Measurements from ENCODE around the gene SLC35F6. TPM values are rescaled to one million over a fixed set of nuclear protein-coding genes. Genes with fewer than 3 reads are reported as not detected.

The SLC35F6 gene
- total RNA-seq, 1 donor from 2014 or later = 49.3 TPM

DNA sequence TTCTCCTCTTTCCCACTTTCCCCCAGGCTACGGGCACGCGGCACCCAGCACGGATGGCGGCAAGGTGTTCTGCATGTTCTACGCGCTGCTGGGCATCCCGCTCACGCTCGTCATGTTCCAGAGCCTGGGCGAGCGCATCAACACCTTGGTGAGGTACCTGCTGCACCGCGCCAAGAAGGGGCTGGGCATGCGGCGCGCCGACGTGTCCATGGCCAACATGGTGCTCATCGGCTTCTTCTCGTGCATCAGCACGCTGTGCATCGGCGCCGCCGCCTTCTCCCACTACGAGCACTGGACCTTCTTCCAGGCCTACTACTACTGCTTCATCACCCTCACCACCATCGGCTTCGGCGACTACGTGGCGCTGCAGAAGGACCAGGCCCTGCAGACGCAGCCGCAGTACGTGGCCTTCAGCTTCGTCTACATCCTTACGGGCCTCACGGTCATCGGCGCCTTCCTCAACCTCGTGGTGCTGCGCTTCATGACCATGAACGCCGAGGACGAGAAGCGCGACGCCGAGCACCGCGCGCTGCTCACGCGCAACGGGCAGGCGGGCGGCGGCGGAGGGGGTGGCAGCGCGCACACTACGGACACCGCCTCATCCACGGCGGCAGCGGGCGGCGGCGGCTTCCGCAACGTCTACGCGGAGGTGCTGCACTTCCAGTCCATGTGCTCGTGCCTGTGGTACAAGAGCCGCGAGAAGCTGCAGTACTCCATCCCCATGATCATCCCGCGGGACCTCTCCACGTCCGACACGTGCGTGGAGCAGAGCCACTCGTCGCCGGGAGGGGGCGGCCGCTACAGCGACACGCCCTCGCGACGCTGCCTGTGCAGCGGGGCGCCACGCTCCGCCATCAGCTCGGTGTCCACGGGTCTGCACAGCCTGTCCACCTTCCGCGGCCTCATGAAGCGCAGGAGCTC is 36.2 kb upstream of the SLC35F6 start:
- Histone ChIP-seq H3K36me3 (no peaks in the 10 kb centered on the region), H3K4me1 (peaks cover 24% of the 10 kb centered on the region), H3K4me3 (no peak overlapping the region), H3K27ac (no peak overlapping the region), H3K9me3 (no peaks in the 10 kb centered on the region), H3K27me3 (ENCODE audit: low read depth) (peaks cover 16% of the 10 kb centered on the region)
- ATAC-seq (no peak), DNase-seq (no peak)
- intact Hi-C loops (cut with DNase I) = no loop called here
- TF ChIP-seq, protein P1, sequence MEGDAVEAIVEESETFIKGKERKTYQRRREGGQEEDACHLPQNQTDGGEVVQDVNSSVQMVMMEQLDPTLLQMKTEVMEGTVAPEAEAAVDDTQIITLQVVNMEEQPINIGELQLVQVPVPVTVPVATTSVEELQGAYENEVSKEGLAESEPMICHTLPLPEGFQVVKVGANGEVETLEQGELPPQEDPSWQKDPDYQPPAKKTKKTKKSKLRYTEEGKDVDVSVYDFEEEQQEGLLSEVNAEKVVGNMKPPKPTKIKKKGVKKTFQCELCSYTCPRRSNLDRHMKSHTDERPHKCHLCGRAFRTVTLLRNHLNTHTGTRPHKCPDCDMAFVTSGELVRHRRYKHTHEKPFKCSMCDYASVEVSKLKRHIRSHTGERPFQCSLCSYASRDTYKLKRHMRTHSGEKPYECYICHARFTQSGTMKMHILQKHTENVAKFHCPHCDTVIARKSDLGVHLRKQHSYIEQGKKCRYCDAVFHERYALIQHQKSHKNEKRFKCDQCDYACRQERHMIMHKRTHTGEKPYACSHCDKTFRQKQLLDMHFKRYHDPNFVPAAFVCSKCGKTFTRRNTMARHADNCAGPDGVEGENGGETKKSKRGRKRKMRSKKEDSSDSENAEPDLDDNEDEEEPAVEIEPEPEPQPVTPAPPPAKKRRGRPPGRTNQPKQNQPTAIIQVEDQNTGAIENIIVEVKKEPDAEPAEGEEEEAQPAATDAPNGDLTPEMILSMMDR (IDR thresholded peaks at IDR 0.05) = peak; percentile 30

DNA sequence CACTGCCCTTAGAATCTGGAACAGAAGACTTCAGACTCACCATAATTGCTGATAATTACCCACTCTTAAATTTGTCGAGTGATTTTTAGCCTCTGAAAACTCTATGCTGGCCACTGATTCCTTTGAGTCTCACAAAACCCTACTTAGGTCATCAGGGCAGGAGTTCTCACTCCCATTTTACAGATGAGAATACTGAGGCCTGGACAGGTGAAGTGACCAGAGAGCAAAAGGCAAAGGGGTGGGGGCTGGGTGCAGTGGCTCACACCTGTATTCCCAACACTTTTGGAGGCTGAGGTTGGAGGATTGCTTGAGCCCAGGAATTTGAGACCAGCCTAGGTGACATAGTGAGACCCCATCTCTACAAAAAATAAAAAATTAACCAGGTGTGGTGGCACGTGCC is 34.8 kb upstream of the SLC35F6 start:
- peaks cover 10% of the 10 kb centered on the region for H3K4me1 ChIP-seq
- no peaks in the 10 kb centered on the region for H3K36me3 ChIP-seq
- H3K9me3 ChIP-seq = no peaks in the 10 kb centered on the region
- DNase-seq (no peak), ATAC-seq (no peak)
- intact Hi-C loops (cut with DNase I) = no loop called here
- no peak overlapping the region for H3K4me3 ChIP-seq
- no peak overlapping the region for H3K27ac ChIP-seq
- peaks cover 16% of the 10 kb centered on the region for H3K27me3 ChIP-seq (ENCODE audit: low read depth)
- TF ChIP-seq, protein P1 (IDR thresholded peaks at IDR 0.05) = no peak

DNA sequence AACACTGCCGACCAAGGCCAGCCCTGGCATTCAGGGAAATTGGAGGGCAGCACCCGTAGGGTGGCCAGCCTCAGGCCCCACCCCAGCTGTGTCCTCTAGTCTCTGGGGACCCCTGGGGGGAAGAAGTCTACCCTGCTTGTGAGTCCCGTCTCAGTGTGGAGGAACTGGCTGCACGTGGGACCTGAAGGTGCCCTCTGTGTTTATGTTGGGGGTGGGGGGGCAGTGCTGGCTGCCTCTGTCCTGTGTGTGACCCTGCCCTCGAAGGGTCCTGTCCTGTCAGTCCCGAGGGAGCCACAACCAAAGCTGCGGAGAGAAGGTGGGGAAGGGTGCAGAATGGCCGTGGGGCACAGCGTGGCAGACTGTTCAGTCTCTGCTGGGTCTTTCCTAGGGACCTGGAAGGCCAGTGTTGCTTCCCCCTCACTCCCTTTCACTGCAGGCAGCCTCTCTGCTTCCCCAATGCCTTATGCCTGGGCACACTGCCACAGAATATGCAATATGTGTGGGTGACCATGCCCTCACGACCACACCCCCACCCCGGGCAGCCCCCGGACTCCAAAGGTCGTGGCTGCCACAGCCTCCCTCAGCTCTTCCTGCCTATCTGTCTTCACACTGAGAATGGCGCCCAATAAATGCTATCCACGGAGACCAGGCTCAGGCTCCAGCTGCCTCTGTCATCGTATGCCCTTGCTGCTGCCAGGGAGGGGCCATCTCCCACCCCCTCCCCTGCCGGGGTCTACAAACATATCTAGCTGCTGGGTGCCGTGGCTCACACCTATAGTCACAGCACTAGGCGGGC is 33.3 kb upstream of the SLC35F6 start:
- intact Hi-C loops (cut with DNase I) = no loop called here
- no peak overlapping the region for H3K4me3 ChIP-seq
- H3K36me3 ChIP-seq = no peaks in the 10 kb centered on the region
- TF ChIP-seq, protein P1 (IDR thresholded peaks at IDR 0.05) = no peak
- DNase-seq (no peak), ATAC-seq (no peak)
- no peak overlapping the region for H3K27ac ChIP-seq
- peaks cover 16% of the 10 kb centered on the region for H3K27me3 ChIP-seq (ENCODE audit: low read depth)
- no peaks in the 10 kb centered on the region for H3K9me3 ChIP-seq
- H3K4me1 ChIP-seq = no peaks in the 10 kb centered on the region

DNA sequence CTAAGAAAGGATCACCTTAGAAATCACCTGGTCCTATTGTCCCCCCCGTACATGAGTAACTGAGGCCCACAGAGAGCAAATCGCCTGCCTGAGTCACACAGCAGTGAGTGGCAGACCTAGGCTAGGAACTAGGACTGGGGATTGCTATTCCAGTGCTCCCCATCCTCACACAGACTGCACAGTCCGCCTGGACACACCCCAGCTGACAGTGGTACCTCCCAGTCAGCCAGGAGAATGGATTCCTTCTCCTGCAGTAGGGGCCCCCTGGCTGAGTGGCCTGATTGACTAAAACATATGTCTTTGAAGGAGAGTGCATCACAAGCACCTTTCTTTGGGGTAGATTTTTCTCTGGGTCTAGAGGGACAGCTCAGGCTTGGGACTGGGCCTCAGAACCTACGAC is 32.4 kb upstream of the SLC35F6 start:
- intact Hi-C loops (cut with DNase I) = no loop called here
- Histone ChIP-seq H3K9me3 (no peaks in the 10 kb centered on the region), H3K27me3 (ENCODE audit: low read depth) (peaks cover 16% of the 10 kb centered on the region), H3K27ac (no peak overlapping the region), H3K4me1 (no peaks in the 10 kb centered on the region), H3K4me3 (no peak overlapping the region), H3K36me3 (no peaks in the 10 kb centered on the region)
- TF ChIP-seq, protein P1 (IDR thresholded peaks at IDR 0.05) = no peak
- DNase-seq (no peak), ATAC-seq (no peak)

DNA sequence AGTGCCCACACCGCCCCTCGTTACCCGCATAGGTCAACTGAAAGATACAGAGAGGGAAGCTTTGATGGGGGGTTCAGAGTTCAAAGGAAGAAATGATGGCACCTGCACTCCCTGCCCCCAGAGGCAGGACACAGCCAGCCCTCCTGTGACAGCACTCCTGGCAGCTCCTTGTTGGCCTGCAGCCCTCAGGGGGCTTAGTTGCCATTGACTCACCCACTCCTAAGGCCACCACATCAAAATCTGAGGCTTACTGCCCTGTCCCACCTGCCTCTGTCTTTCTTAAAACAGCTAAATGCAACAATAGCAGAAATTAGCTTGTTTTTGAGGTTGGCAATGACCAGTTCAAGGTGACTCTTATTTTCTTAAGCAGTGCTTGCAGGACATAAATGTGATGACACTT is 31.6 kb upstream of the SLC35F6 start:
- H3K27me3 ChIP-seq (ENCODE audit: low read depth) = peaks cover 12% of the 10 kb centered on the region
- no peaks in the 10 kb centered on the region for H3K4me1 ChIP-seq
- TF ChIP-seq, protein P1 (IDR thresholded peaks at IDR 0.05) = no peak
- DNase-seq (no peak), ATAC-seq (no peak)
- H3K36me3 ChIP-seq = no peaks in the 10 kb centered on the region
- intact Hi-C loops (cut with DNase I) = no loop called here
- no peak overlapping the region for H3K27ac ChIP-seq
- no peak overlapping the region for H3K4me3 ChIP-seq
- H3K9me3 ChIP-seq = no peaks in the 10 kb centered on the region

Measured in lower lobe of right lung (tissue), 2 donors.